Measurements from ENCODE around the gene E2F2. TPM values are rescaled to one million over a fixed set of nuclear protein-coding genes. Genes with fewer than 3 reads are reported as not detected.
A peak's percentile ranks its signal among the peaks of the same experiment; 100 is the strongest.

The E2F2 gene
- total and polyA plus RNA-seq, 2 of the 13 experiments (the other 11 are each of a cell fraction or from before 2014, with no cell fraction given): 0.65 to 6.6 TPM

GRCh38 chr1:23530747-23531561 is at the start of gene E2F2 (continued):
- TF ChIP-seq ZSCAN21 (CRISPR knock-in tag; IDR thresholded peaks at IDR 0.05; ENCODE audit: borderline replicate concordance) (0 out of 2 replicates have a peak, but pooled peaks have one; percentile 56), ZBTB2 (CRISPR knock-in tag; IDR thresholded peaks at IDR 0.05; ENCODE audit: low read depth) (0 out of 2 replicates have a peak, but pooled peaks have one; percentile 50), AHDC1 (CRISPR knock-in tag; IDR thresholded peaks at IDR 0.05; ENCODE audit: borderline replicate concordance) (peak; percentile 39; the same call in 1 of the 2 replicates), CTCF (CRISPR knock-in tag; IDR thresholded peaks at IDR 0.05) (peak; percentile 58), SNAPC5 (CRISPR knock-in tag; IDR thresholded peaks at IDR 0.05; ENCODE audit: borderline replicate concordance) (no peak), NR2F6 (IDR thresholded peaks at IDR 0.05) (no peak), NR2F6 (CRISPR knock-in tag; IDR thresholded peaks at IDR 0.05) (no peak), ZZZ3 (CRISPR knock-in tag; IDR thresholded peaks at IDR 0.05; ENCODE audit: borderline replicate concordance) (no peak), PHF8 (CRISPR knock-in tag; IDR thresholded peaks at IDR 0.05) (peak; percentile 51), FOXK1 (CRISPR knock-in tag; IDR thresholded peaks at IDR 0.05; ENCODE audit: borderline replicate concordance, low read depth) (no peak), ZFP91 (CRISPR knock-in tag; IDR thresholded peaks at IDR 0.05; ENCODE audit: borderline replicate concordance) (peak; percentile 100), KLF15 (CRISPR knock-in tag; IDR thresholded peaks at IDR 0.05; ENCODE audit: borderline replicate concordance) (no peak), NR2C2 (CRISPR knock-in tag; IDR thresholded peaks at IDR 0.05; ENCODE audit: borderline replicate concordance) (peak; percentile 36; the same call in 1 of the 2 replicates), ZNF639 (CRISPR knock-in tag; conservative IDR thresholded peaks at IDR 0.05) (no peak), ZNF251 (CRISPR knock-in tag; IDR thresholded peaks at IDR 0.05) (0 out of 2 replicates have a peak, but pooled peaks have one; percentile 58)

Data from HepG2 (cell line).